Placental epithelial cell (primary cell): ENCODE measurements around the gene PDZD11. TPM values are rescaled to one million over a fixed set of nuclear protein-coding genes. Genes with fewer than 3 reads are reported as not detected.

Experiments used
- small RNA-seq: library from RNA; depleted of rRNA; stranded (forward); fragments of <200 nt; gene quantifications from one replicate; pipeline ENCODE3, GENCODE V24; 2012
- total RNA-seq: library from RNA; depleted of rRNA; stranded (reverse); fragments of >200 nt; gene quantifications from 2 replicates; pipeline ENCODE4 v1.2.3, GENCODE V29; 2012

PDZD11 gene
- total RNA-seq, result 47.9 and 66.2 TPM in 2 replicates

GRCh38 chrX:70289793-70290770 is at the start of gene PDZD11, which contains the start of gene KIF4A:
Gene PDZD11, minus strand, starts transcription at chrX:70289927. Its CDS starts 586 bp downstream, at chrX:70289341.
Gene KIF4A, plus strand, starts transcription at chrX:70290104. Its CDS starts 355 bp downstream, at chrX:70290459.

GRCh38 chrX:70281951-70282350 is 7.8 kb downstream of the PDZD11 start, which contains the start of gene RAB41:
Gene RAB41, plus strand, starts transcription at chrX:70282172. Its CDS starts 46 bp downstream, at chrX:70282218.

GRCh38 chrX:70268034-70268433 is 21.7 kb downstream of the PDZD11 start, which contains the start of gene ARR3:
Gene ARR3, plus strand, starts transcription at chrX:70268334. Its CDS starts 1,052 bp downstream, at chrX:70269386.

GRCh38 chrX:70260104-70260503 is 29.6 kb downstream of the PDZD11 start, which contains the start of gene P2RY4:
Gene P2RY4, minus strand, starts transcription at chrX:70260204. Its CDS starts 580 bp downstream, at chrX:70259624.

Small RNAs within 50 kb of the gene (small RNA-seq; reads per million reads assigned to genes)
- 0.12 reads per million for gene RNA5SP507

Other genes starting within 250 kb of the PDZD11 start
- gene AWAT2, start 240.0 kb downstream of the PDZD11 start, total RNA-seq, result not detected in 2 replicates
- gene OTUD6A, start 227.5 kb downstream of the PDZD11 start, total RNA-seq, result not detected in 2 replicates
- gene IGBP1, start 156.5 kb downstream of the PDZD11 start, total RNA-seq, result 59.4 and 167 TPM in 2 replicates
- not detected in 2 replicates for gene DGAT2L6, start 112.4 kb downstream of the PDZD11 start, total RNA-seq
- not detected in 2 replicates for gene AWAT1, start 55.3 kb downstream of the PDZD11 start, total RNA-seq
- under 0.01 and 0.43 TPM in 2 replicates for gene P2RY4, start 29.7 kb downstream of the PDZD11 start, total RNA-seq
- gene ARR3, start 21.6 kb downstream of the PDZD11 start, total RNA-seq, result not detected in 2 replicates
- gene RAB41, start 7.8 kb downstream of the PDZD11 start, total RNA-seq, result not detected in 2 replicates
- gene KIF4A, start 177 bp upstream of the PDZD11 start, total RNA-seq, result 2.7 and 4.1 TPM in 2 replicates
- 0.11 TPM in 1 of 2 replicates, not detected in the other for gene GDPD2, start 133.4 kb upstream of the PDZD11 start, total RNA-seq
- 23.6 TPM in 2 replicates for gene DLG3, start 154.9 kb upstream of the PDZD11 start, total RNA-seq